Breast epithelium (tissue), 3 donors: Measurements from ENCODE around the gene KLHL8.

Experiments used
- POLR2A ChIP-seq: fragments of 450-650 bp; IDR thresholded peaks from one replicate; pipeline ENCODE4 v1.6.1; 2016; ENCODE audit warnings: antibody characterized with exemption, mild to moderate bottlenecking, moderate library complexity
- POLR2AphosphoS5 ChIP-seq, 3 donors: sonication (generic); formaldehyde crosslinking; IDR thresholded peaks; one replicate each; pipeline ENCODE4 v1.6.1; 2017; ENCODE audit warnings: antibody characterized with exemption in 3 of 3

- TF ChIP-seq POLR2A (no peak), POLR2AphosphoS5 (IDR thresholded peaks at IDR 0.05) (no peak)
Measured at GRCh38 chr4:87117051-87117731, 103.2 kb downstream of the KLHL8 start.
